Spleen (tissue), 7 donors: ENCODE results near the gene PHRF1.

ENCODE experiments used
- POLR2A ChIP-seq, 3 donors: fragments of 450-650 bp; IDR thresholded peaks; one replicate each; pipeline ENCODE4 v1.5.1; 2017; ENCODE audit warnings: antibody characterized with exemption in 3 of 3, mild to moderate bottlenecking in 1 of 3
- POLR2AphosphoS5 ChIP-seq, 3 donors: sonication (generic); formaldehyde crosslinking; IDR thresholded peaks; one replicate each; pipeline ENCODE4 v1.5.1; 2017; ENCODE audit warnings: antibody characterized with exemption in 3 of 3
- TF ChIP-seq, protein P1 (sequence below), 11 experiments: fragments of 200-600 bp in 7 of 11; fragments of 450-650 bp in 4 of 11; sonication (generic) in 4 of 11; IDR thresholded peaks in 8 of 11; conservative IDR thresholded peaks in 3 of 11; 1 replicate in 7 of 11; 2 replicates in 4 of 11; pipeline versions ENCODE4 v1.4.0 to v1.8.0; 2016 to 2021; ENCODE audit warnings: antibody characterized with exemption in 11 of 11, inconsistent platforms in 4 of 11, mild to moderate bottlenecking in 1 of 11
- donor health status: DM: no; HTN: no; CAD: no; lungs with moderate emphysema.
- donor health status: DM: no; HTN: no; CAD: no.
- donor health status: DM: no; HTN: no; CAD: no.

DNA sequence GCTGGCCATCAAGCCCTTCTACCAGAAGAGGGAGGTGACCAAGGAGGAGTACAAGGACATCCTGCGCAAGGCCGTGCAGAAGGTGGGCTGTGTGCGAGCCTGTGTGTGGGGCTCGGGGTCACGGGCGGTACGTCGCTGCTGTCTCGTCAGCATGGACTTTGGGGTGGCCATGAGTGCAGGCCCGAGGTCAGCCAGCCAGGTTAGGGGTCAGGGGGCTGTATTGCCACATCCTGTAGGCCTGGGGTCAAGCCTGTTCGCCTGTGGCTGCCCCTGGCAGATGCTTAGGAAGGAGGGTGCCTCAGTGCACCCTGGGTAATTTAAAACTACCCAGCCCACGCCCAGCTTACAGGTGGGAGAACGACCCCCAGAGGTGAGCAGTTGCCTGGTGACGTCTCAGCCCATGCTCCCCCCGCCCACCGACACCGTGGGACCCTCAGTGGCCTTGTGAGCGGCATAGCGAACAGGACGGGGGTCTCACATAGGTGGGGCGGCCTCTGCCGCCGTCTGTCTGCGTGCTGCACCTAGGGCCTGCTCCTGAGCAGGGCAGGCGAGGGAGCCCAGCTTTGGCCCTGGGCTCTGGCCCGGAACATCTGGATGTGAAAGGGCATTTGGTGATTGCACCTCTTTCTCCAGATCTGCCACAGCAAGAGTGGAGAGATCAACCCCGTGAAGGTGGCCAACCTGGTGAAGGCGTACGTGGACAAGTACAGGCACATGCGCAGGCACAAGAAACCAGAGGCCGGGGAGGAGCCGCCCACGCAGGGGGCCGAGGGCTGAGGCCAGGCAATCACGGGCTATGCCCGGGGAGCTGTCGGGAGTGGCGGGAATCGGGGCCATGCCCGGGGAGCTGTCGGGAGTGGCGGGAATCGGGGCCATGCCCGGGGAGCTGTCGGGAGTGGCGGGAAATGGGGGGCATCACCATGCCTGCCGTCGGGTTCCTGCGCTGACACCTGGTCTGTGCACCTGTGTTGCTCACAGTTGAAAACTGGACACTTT lies 35.0 kb downstream of the PHRF1 start:
- TF ChIP-seq, protein P1, sequence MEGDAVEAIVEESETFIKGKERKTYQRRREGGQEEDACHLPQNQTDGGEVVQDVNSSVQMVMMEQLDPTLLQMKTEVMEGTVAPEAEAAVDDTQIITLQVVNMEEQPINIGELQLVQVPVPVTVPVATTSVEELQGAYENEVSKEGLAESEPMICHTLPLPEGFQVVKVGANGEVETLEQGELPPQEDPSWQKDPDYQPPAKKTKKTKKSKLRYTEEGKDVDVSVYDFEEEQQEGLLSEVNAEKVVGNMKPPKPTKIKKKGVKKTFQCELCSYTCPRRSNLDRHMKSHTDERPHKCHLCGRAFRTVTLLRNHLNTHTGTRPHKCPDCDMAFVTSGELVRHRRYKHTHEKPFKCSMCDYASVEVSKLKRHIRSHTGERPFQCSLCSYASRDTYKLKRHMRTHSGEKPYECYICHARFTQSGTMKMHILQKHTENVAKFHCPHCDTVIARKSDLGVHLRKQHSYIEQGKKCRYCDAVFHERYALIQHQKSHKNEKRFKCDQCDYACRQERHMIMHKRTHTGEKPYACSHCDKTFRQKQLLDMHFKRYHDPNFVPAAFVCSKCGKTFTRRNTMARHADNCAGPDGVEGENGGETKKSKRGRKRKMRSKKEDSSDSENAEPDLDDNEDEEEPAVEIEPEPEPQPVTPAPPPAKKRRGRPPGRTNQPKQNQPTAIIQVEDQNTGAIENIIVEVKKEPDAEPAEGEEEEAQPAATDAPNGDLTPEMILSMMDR (IDR thresholded peaks at IDR 0.05 in 8 of 11, conservative IDR thresholded peaks at IDR 0.05 in 3 of 11): no peak
- TF ChIP-seq POLR2AphosphoS5 (IDR thresholded peaks at IDR 0.05): peak; percentile 33 to 77 (median 45)
- TF ChIP-seq POLR2A (IDR thresholded peaks at IDR 0.05): no peak
